H1 (cell line): ENCODE measurements around the gene PDPK1. TPM values are rescaled to one million over a fixed set of nuclear protein-coding genes. Genes with fewer than 3 reads are reported as not detected.
A peak's percentile ranks its signal among the peaks of the same experiment; 100 is the strongest.

Experiments used
- CTCF ChIA-PET: fragments of 300-600 bp; sonication (Branson Sonifier 250); formaldehyde crosslinking; loops from one replicate; lab custom pipeline; 2021; ENCODE audit not compliant: partially characterized antibody; lab: Charles Lee
- POLR2A ChIA-PET: fragments of 300-600 bp; sonication (Branson Sonifier 250); formaldehyde crosslinking; loops from one replicate; lab custom pipeline; 2021; ENCODE audit warnings: inconsistent platforms; ENCODE audit not compliant: partially characterized antibody; lab: Charles Lee
- DNase-seq, 2 experiments: peaks; one replicate each; pipeline versions ENCODE4 v3.0.0 to v3.0.0-alpha.2; 2010 to 2022; ENCODE audit warnings: low spot score in 2 of 2, low read depth in 1 of 2, mixed read lengths in 1 of 2
- FAIRE-seq: peaks from 2 replicates; lab custom pipeline; 2011; peaks lifted over from hg19 to GRCh38; lab: Jason Lieb, UNC
- H2AFZ ChIP-seq: 2 replicates; pipeline ENCODE4 v1.8.1; 2012; ENCODE audit warnings: low read length, inconsistent platforms
- H2AK5ac ChIP-seq: 2 replicates; pipeline ENCODE4 v1.6.1; 2013; ENCODE audit warnings: low read depth, low read length
- H2BK120ac ChIP-seq: replicated peaks from 2 replicates; pipeline ENCODE3; 2013; ENCODE audit warnings: low read depth, low read length, inconsistent platforms
- H2BK12ac ChIP-seq: 2 replicates; pipeline ENCODE4 v1.6.1; 2013; ENCODE audit warnings: low read depth, low read length
- H2BK15ac ChIP-seq: 2 replicates; pipeline ENCODE4 v1.6.1; 2013; ENCODE audit warnings: low read length
- H2BK20ac ChIP-seq: 2 replicates; pipeline ENCODE4 v1.6.1; 2013; ENCODE audit warnings: low read length
- H2BK5ac ChIP-seq: 2 replicates; pipeline ENCODE4 v1.6.1; 2013; ENCODE audit warnings: low read depth, low read length
- H3K14ac ChIP-seq: 2 replicates; pipeline ENCODE4 v1.6.1; 2013; ENCODE audit warnings: inconsistent platforms; ENCODE audit not compliant: insufficient read length
- H3K18ac ChIP-seq: 2 replicates; pipeline ENCODE4 v1.6.1; 2013; ENCODE audit warnings: low read length; ENCODE audit errors: extremely low read depth
- H3K23ac ChIP-seq: 2 replicates; pipeline ENCODE4 v1.6.1; 2013; ENCODE audit warnings: inconsistent platforms; ENCODE audit not compliant: insufficient read length
- H3K23me2 ChIP-seq: 2 replicates; pipeline ENCODE4 v1.6.1; 2013; ENCODE audit warnings: low read depth, low read length
- H3K27ac ChIP-seq: 2 replicates; pipeline ENCODE4 v1.6.1; 2011; ENCODE audit warnings: low read depth, low read length, inconsistent platforms
- H3K27me3 ChIP-seq, 4 experiments: replicated peaks in 1 of 4; 1 replicate in 1 of 4; 2 replicates in 3 of 4; pipeline versions ENCODE4 v1.6.1 to v1.8.1; 2011 to 2013; ENCODE audit warnings: low read length in 3 of 4, mild to moderate bottlenecking in 3 of 4, inconsistent platforms in 2 of 4, mixed read lengths in 2 of 4, moderate library complexity in 1 of 4; ENCODE audit not compliant: control insufficient read depth in 3 of 4, insufficient read depth in 3 of 4; ENCODE audit errors: extremely low read depth in 1 of 4
- H3K36me3 ChIP-seq, 4 experiments: 2 replicates each; pipeline versions ENCODE4 v1.6.1 to v1.8.1; 2011 to 2013; ENCODE audit warnings: mild to moderate bottlenecking in 4 of 4, low read length in 3 of 4, moderate library complexity in 2 of 4, control low read depth in 1 of 4, inconsistent platforms in 1 of 4; ENCODE audit not compliant: insufficient read depth in 4 of 4, control insufficient read depth in 2 of 4
- H3K4ac ChIP-seq: replicated peaks from 2 replicates; pipeline ENCODE3; 2013; ENCODE audit warnings: low read length, low read depth, mixed read lengths, inconsistent platforms; ENCODE audit not compliant: insufficient read length
- H3K4me1 ChIP-seq, 4 experiments: replicated peaks in 1 of 4; 1 replicate in 1 of 4; 2 replicates in 3 of 4; pipeline versions ENCODE4 v1.6.1 to v1.8.1; 2011 to 2013; ENCODE audit warnings: low read length in 3 of 4, inconsistent platforms in 2 of 4, mixed read lengths in 1 of 4; ENCODE audit not compliant: insufficient read depth in 4 of 4, control insufficient read depth in 3 of 4
- H3K4me2 ChIP-seq, 2 experiments: 2 replicates each; pipeline versions ENCODE4 v1.6.1 to v1.8.1; 2011 to 2013; ENCODE audit warnings: low read depth in 2 of 2, low read length in 2 of 2, control low read depth in 1 of 2, inconsistent platforms in 1 of 2, mild to moderate bottlenecking in 1 of 2; ENCODE audit not compliant: insufficient read depth in 1 of 2
- H3K4me3 ChIP-seq, 4 experiments: fragments of 200-600, 300-600 bp in 1 of 4; sonication (generic), shearing (Covaris generic), sonication (Bioruptor Twin) in 1 of 4; 2 replicates each; pipeline versions ENCODE4 v1.5.1 to v1.8.1; 2011 to 2016; ENCODE audit warnings: low read length in 4 of 4, low read depth in 3 of 4, control low read depth in 2 of 4, inconsistent platforms in 2 of 4, mild to moderate bottlenecking in 2 of 4, mixed read lengths in 1 of 4, moderate library complexity in 1 of 4; ENCODE audit not compliant: insufficient read depth in 2 of 4; ENCODE audit errors: extremely low read depth in 1 of 4
- H3K56ac ChIP-seq: replicated peaks from 2 replicates; pipeline ENCODE3; 2013; ENCODE audit warnings: low read depth, mild to moderate bottlenecking, mixed read lengths, low read length, inconsistent platforms; ENCODE audit not compliant: insufficient read length
- H3K79me1 ChIP-seq: 2 replicates; pipeline ENCODE4 v1.6.1; 2013; ENCODE audit warnings: low read depth, low read length, control low read depth
- H3K79me2 ChIP-seq, 2 experiments: 2 replicates each; pipeline versions ENCODE4 v1.6.1 to v1.8.1; 2012 to 2013; ENCODE audit warnings: low read length in 2 of 2, mild to moderate bottlenecking in 2 of 2, inconsistent platforms in 1 of 2; ENCODE audit not compliant: insufficient read depth in 2 of 2, control insufficient read depth in 1 of 2
- H3K9ac ChIP-seq, 4 experiments: replicated peaks in 1 of 4; 1 replicate in 1 of 4; 2 replicates in 3 of 4; pipeline versions ENCODE4 v1.6.1 to v1.8.1; 2011 to 2013; ENCODE audit warnings: low read depth in 3 of 4, low read length in 3 of 4, control low read depth in 2 of 4, mild to moderate bottlenecking in 2 of 4, moderate library complexity in 2 of 4, inconsistent platforms in 1 of 4; ENCODE audit errors: extremely low read depth in 1 of 4
- H3K9me3 ChIP-seq, 2 experiments: 2 replicates each; pipeline versions ENCODE4 v1.6.1 to v1.8.1; 2012 to 2013; ENCODE audit warnings: mild to moderate bottlenecking in 2 of 2, moderate library complexity in 2 of 2, control low read depth in 1 of 2, inconsistent platforms in 1 of 2, low read depth in 1 of 2, low read length in 1 of 2, mixed read lengths in 1 of 2; ENCODE audit not compliant: insufficient read depth in 2 of 2
- H4K20me1 ChIP-seq, 2 experiments: replicated peaks in 1 of 2; 2 replicates each; pipeline versions ENCODE3 to v1.8.1; 2011 to 2013; ENCODE audit warnings: inconsistent platforms in 2 of 2, low read length in 2 of 2, mild to moderate bottlenecking in 1 of 2; ENCODE audit not compliant: insufficient read depth in 2 of 2, control insufficient read depth in 1 of 2
- H4K5ac ChIP-seq: 2 replicates; pipeline ENCODE4 v1.6.1; 2013; ENCODE audit warnings: low read length, low read depth, mixed read lengths, inconsistent platforms; ENCODE audit not compliant: insufficient read length
- H4K8ac ChIP-seq: 2 replicates; pipeline ENCODE4 v1.8.0; 2013; ENCODE audit warnings: mild to moderate bottlenecking, moderate library complexity, low read length, inconsistent platforms; ENCODE audit not compliant: insufficient read depth; ENCODE audit errors: extremely low read depth
- H4K91ac ChIP-seq: replicated peaks from 2 replicates; pipeline ENCODE3; 2013; ENCODE audit warnings: low read length, mixed read lengths, inconsistent platforms; ENCODE audit not compliant: insufficient read length
- CEBPB ChIP-seq: IDR thresholded peaks from 2 replicates; pipeline ENCODE4 v1.6.1; 2012; ENCODE audit warnings: low read depth, low read length
- FOSL1 ChIP-seq: IDR thresholded peaks from 2 replicates; pipeline ENCODE4 v1.6.1; 2011; ENCODE audit warnings: mild to moderate bottlenecking, low read depth, low read length, moderate library complexity; ENCODE audit not compliant: insufficient read depth
- POLR2A ChIP-seq, 2 experiments: IDR thresholded peaks; 1 replicate in 1 of 2; 2 replicates in 1 of 2; pipeline ENCODE4 v1.6.1; 2011; ENCODE audit warnings: low read depth in 2 of 2, low read length in 2 of 2, mild to moderate bottlenecking in 2 of 2; ENCODE audit errors: control extremely low read depth in 1 of 2
- RBBP5 ChIP-seq: IDR thresholded peaks from 2 replicates; pipeline ENCODE4 v1.7.1; 2012; ENCODE audit warnings: low read depth, mild to moderate bottlenecking, inconsistent platforms, low read length, moderate library complexity, borderline replicate concordance
- TAF7 ChIP-seq: optimal IDR thresholded peaks from 2 replicates; pipeline ENCODE3; 2011; ENCODE audit warnings: low read depth, mild to moderate bottlenecking, inconsistent platforms, low read length, moderate library complexity, borderline replicate concordance
- YY1 ChIP-seq: IDR thresholded peaks from 2 replicates; pipeline ENCODE4 v1.6.1; 2011; ENCODE audit warnings: low read depth, mild to moderate bottlenecking, low read length
- WGBS, 2 experiments: shearing (Covaris generic) in 1 of 2; methylation state at CpG; one replicate each; pipeline versions ENCODE4 v1.1.6 to v1.1.7; 2013 to 2015; ENCODE audit warnings: low lambda C conversion rate in 2 of 2, mixed read lengths in 2 of 2, inconsistent platforms in 1 of 2, low coverage in 1 of 2, missing lambda C conversion rate in 1 of 2; ENCODE audit not compliant: insufficient replicate concordance in 2 of 2, insufficient coverage in 1 of 2, insufficient read length in 1 of 2; ENCODE audit errors: extremely low coverage in 1 of 2, missing lambda C conversion rate in 1 of 2; 5-methylcytosine and 5-hydroxymethylcytosine counted together
- polyA plus RNA-seq, 7 experiments: library from polyadenylated mRNA; depleted of rRNA in 3 of 7; stranded (reverse) in 5 of 7; unstranded in 2 of 7; fragments of >200 nt in 5 of 7; fragments of 200-250 nt in 2 of 7; gene quantifications; 1 replicate in 5 of 7; 2 replicates in 1 of 7; 4 replicates in 1 of 7; pipeline versions ENCODE4 v1.2.1 to v1.2.3, GENCODE V29; 2011 to 2013; ENCODE audit warnings: missing spikeins in 2 of 7, mixed read lengths in 2 of 7
- total RNA-seq: library from RNA; stranded (reverse); fragmentation: NEBNext Ultra II Directional; extraction: Animal tissue kit (Norgen Biotek cat#: 25700); gene quantifications from 2 replicates; pipeline ENCODE4 v1.2.1, GENCODE V29; 2021

Gene PDPK1
- total and polyA plus RNA-seq, 2 of the 8 experiments (the other 6 are each of a cell fraction or from before 2014, with no cell fraction given), result 17.1 to 27.8 TPM

DNA sequence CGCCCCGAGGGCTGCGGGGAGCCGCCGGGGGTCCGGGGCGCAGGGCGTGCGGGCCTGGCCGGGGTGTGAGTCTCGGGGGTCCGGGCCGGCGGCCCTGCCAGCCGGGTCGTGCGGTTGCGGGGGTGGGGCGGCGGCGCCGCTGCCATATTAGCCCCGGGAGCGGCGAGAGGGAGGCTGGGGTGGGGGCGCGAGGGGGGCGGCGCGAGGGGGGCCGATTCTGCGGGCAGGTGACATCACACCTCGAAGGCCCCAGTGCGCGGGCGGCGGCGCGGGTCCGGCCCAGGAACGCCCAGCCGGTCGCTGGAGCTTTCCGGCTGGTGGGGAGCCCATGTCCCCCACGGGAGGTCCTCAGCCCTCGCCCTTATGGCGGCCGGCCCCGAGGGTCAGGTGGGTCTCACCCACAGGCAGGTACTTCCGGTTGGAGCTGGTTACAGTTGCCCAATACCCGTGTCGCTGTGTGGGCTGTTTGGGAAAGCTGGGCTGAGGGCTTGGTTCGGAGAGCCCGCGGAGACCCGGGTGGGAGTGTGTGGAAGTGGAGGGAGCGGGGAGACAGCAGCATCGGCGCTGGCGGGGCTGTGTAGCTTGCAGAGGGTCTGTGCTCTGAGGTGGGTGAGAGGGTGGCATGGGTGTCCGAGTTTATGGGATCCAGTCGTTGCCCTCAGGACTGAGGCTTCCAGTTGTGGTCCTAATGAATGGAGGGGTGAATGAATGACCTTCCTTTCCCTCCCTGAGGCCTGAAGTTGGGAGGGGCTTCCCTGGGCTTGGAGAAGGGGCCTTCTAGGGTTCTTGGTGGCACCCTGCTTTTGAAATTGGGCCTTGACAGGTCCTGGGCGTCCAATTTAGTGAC is 23.3 kb upstream of the PDPK1 start:
- CTCF ChIA-PET, result interaction anchor here (0.6 to 1.4 kb wide), 2 partner anchors 92 to 167 kb away, joined by 3 to 4 read pairs; no protein-coding TSS in a partner anchor
- H3K36me3 ChIP-seq, result no peaks in the 10 kb centered on the region; a peak in 1 of 8 replicates
- no peak overlapping the region for H3K4ac ChIP-seq
- H4K5ac ChIP-seq, result no peak overlapping the region
- no peak overlapping the region for H2BK20ac ChIP-seq
- H3K79me2 ChIP-seq, result peaks cover 26 to 53% of the 10 kb centered on the region in 2 experiments
- no peak for FAIRE-seq
- no peak for DNase-seq
- H2BK120ac ChIP-seq, result no peak overlapping the region
- H3K9me3 ChIP-seq, result no peaks in the 10 kb centered on the region
- H3K79me1 ChIP-seq, result peaks cover 24% of the 10 kb centered on the region
- peak overlapping the region; percentile 85 to 90 for H3K4me2 ChIP-seq
- H3K18ac ChIP-seq, result no peak overlapping the region
- peaks cover 30 to 38% of the 10 kb centered on the region in 2 experiments for H4K20me1 ChIP-seq
- H3K4me1 ChIP-seq, result peaks cover 4 to 37% (median 22%) of the 10 kb centered on the region in 4 experiments
- H3K56ac ChIP-seq, result peak overlapping the region; percentile 50
- H2AFZ ChIP-seq, result no peak overlapping the region
- POLR2A ChIA-PET, result interaction anchor here (0.5 to 5.6 kb wide), 15 partner anchors 9 to 363 kb away, joined by 3 to 44 read pairs (median 4); partner anchors contain the start of gene CEMP1
- peak overlapping the region; percentile 27; the same call in 1 of the 2 replicates for H2BK12ac ChIP-seq
- H3K23me2 ChIP-seq, result peaks cover 8% of the 10 kb centered on the region; the same call in 1 of the 2 replicates
- 0 out of 3 replicates have a peak, but pooled peaks of 1 of the 2 experiments have one; percentile 50 for TF ChIP-seq POLR2A (IDR thresholded peaks at IDR 0.05; ENCODE audit: control extremely low read depth in 1 of 2, low read depth in 2 of 2, low read length in 2 of 2)
- no peak for TF ChIP-seq RBBP5
- TF ChIP-seq TAF7, result no peak
- no peak for TF ChIP-seq FOSL1
- peak; percentile 78 for TF ChIP-seq CEBPB
- TF ChIP-seq YY1, result 0 out of 2 replicates have a peak, but pooled peaks have one; percentile 17
- no peak overlapping the region for H3K14ac ChIP-seq
- H2BK5ac ChIP-seq, result 0 out of 2 replicates have a peak overlapping the region, but pooled peaks have one; percentile 44
- H2AK5ac ChIP-seq, result no peak overlapping the region
- H2BK15ac ChIP-seq, result no peak overlapping the region
- H4K91ac ChIP-seq, result no peak overlapping the region
- peaks cover 0 to 3% (median 0%) of the 10 kb centered on the region in 4 experiments; a peak in 2 of 7 replicates for H3K27me3 ChIP-seq
- peak overlapping the region; percentile 89 to 97 (median 92) for H3K9ac ChIP-seq
- peak overlapping the region; percentile 99; the same call in 1 of the 2 replicates for H3K27ac ChIP-seq
- 12% methylated on average over 13 of the region's 63 CpGs; no CpG with 5 or more reads in 1 of the 2 experiments for WGBS, 2 experiments
- peak overlapping the region; percentile 98; the same call in 1 of the 2 replicates for H4K8ac ChIP-seq
- H3K4me3 ChIP-seq, result peak overlapping the region; percentile 77 to 99 (median 84)
- H3K23ac ChIP-seq, result no peak overlapping the region
